ENCODE results near the gene BCAT1.

BCAT1 gene

GRCh38 chr12:24776861-24777260 lies 172.0 kb downstream of the BCAT1 start:
- DNase-seq (ENCODE audit: low spot score) = no peak

GRCh38 chr12:24775073-24775472 lies 173.8 kb downstream of the BCAT1 start:
- Histone ChIP-seq H3K4me3 (ENCODE audit: severe bottlenecking) (no peak overlapping the region), H3K9me3 (ENCODE audit: severe bottlenecking) (no peaks in the 10 kb centered on the region), H3K27me3 (ENCODE audit: insufficient read depth, poor library complexity, severe bottlenecking) (no peaks in the 10 kb centered on the region), H3K27ac (ENCODE audit: poor library complexity, severe bottlenecking) (no peak overlapping the region), H3K4me1 (ENCODE audit: insufficient read depth, poor library complexity, severe bottlenecking) (no peaks in the 10 kb centered on the region), H3K36me3 (ENCODE audit: low read depth) (no peaks in the 10 kb centered on the region)
- no peak for TF ChIP-seq CTCF (IDR thresholded peaks at IDR 0.05; ENCODE audit: poor library complexity, severe bottlenecking)
- ATAC-seq (ENCODE audit: low read depth) (no peak), DNase-seq (ENCODE audit: low spot score) (no peak)

More at GRCh38 chr12:24776861-24777260, 172.0 kb downstream of the BCAT1 start:
- no peak for TF ChIP-seq CTCF (IDR thresholded peaks at IDR 0.05; ENCODE audit: poor library complexity, severe bottlenecking)
- Histone ChIP-seq H3K27me3 (ENCODE audit: insufficient read depth, poor library complexity, severe bottlenecking) (no peaks in the 10 kb centered on the region), H3K9me3 (ENCODE audit: severe bottlenecking) (no peaks in the 10 kb centered on the region), H3K4me1 (ENCODE audit: insufficient read depth, poor library complexity, severe bottlenecking) (no peaks in the 10 kb centered on the region), H3K27ac (ENCODE audit: poor library complexity, severe bottlenecking) (no peak overlapping the region), H3K4me3 (ENCODE audit: severe bottlenecking) (no peak overlapping the region), H3K36me3 (ENCODE audit: low read depth) (no peaks in the 10 kb centered on the region)
- no peak for ATAC-seq (ENCODE audit: low read depth)

DNA sequence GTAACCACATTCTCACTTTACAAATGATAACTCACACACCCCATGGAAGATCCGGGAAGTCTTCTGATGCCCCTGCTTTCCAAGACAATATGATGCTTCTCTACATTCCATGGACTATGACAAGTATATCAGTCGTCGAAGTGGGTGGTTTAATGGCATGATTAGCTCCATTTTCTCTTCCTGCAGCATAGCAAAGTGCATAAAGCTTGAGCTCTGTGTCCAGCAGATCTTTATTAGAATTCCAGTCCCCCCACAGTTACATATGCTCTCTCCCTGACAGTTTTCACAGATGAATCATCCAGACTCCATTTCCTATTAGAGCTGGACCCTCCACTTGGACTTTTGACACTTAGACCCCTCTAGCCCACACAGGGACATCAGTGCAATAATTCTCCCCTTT lies 174.9 kb downstream of the BCAT1 start:
- Histone ChIP-seq H3K4me1 (ENCODE audit: insufficient read depth, poor library complexity, severe bottlenecking) (no peaks in the 10 kb centered on the region), H3K27ac (ENCODE audit: poor library complexity, severe bottlenecking) (no peak overlapping the region), H3K9me3 (ENCODE audit: severe bottlenecking) (no peaks in the 10 kb centered on the region), H3K4me3 (ENCODE audit: severe bottlenecking) (no peak overlapping the region), H3K27me3 (ENCODE audit: insufficient read depth, poor library complexity, severe bottlenecking) (no peaks in the 10 kb centered on the region), H3K36me3 (ENCODE audit: low read depth) (no peaks in the 10 kb centered on the region)
- DNase-seq (ENCODE audit: low spot score) = no peak
- no peak for ATAC-seq (ENCODE audit: low read depth)
- TF ChIP-seq CTCF (IDR thresholded peaks at IDR 0.05; ENCODE audit: poor library complexity, severe bottlenecking) = no peak

DNA sequence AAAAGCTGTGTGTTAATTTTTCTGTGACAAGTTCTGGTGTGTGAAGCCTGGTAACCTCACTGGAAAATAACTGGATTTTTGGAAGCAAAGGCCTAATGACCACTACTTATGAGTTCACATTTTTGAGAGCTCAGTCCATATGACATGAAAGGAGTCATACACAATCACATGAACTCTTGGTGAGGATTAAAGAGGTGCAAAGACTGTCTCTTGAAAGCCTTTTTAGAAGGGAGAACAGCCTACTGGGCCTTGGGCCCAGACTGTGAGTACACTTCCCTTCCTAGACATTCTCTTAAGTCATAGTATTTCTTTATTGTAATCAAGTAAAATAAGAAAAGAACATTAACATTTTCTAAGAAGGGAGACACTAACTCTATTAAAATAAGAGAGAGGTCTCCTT lies 176.1 kb downstream of the BCAT1 start:
- Histone ChIP-seq H3K27ac (ENCODE audit: poor library complexity, severe bottlenecking) (no peak overlapping the region), H3K4me1 (ENCODE audit: insufficient read depth, poor library complexity, severe bottlenecking) (no peaks in the 10 kb centered on the region), H3K4me3 (ENCODE audit: severe bottlenecking) (no peak overlapping the region), H3K27me3 (ENCODE audit: insufficient read depth, poor library complexity, severe bottlenecking) (no peaks in the 10 kb centered on the region), H3K9me3 (ENCODE audit: severe bottlenecking) (no peaks in the 10 kb centered on the region), H3K36me3 (ENCODE audit: low read depth) (no peaks in the 10 kb centered on the region)
- TF ChIP-seq CTCF (IDR thresholded peaks at IDR 0.05; ENCODE audit: poor library complexity, severe bottlenecking) = no peak
- no peak for DNase-seq (ENCODE audit: low spot score)
- no peak for ATAC-seq (ENCODE audit: low read depth)

- no peaks in the 10 kb centered on the region for H3K27me3 ChIP-seq (ENCODE audit: insufficient read depth, poor library complexity, severe bottlenecking)
- H3K9me3 ChIP-seq (ENCODE audit: severe bottlenecking) = no peaks in the 10 kb centered on the region
- ATAC-seq (ENCODE audit: low read depth) (no peak), DNase-seq (ENCODE audit: low spot score) (no peak)
- no peaks in the 10 kb centered on the region for H3K36me3 ChIP-seq (ENCODE audit: low read depth)
- no peaks in the 10 kb centered on the region for H3K4me1 ChIP-seq (ENCODE audit: insufficient read depth, poor library complexity, severe bottlenecking)
- no peak overlapping the region for H3K27ac ChIP-seq (ENCODE audit: poor library complexity, severe bottlenecking)
- no peak for TF ChIP-seq CTCF (IDR thresholded peaks at IDR 0.05; ENCODE audit: poor library complexity, severe bottlenecking)
- no peak overlapping the region for H3K4me3 ChIP-seq (ENCODE audit: severe bottlenecking)
Observed at GRCh38 chr12:24770821-24771220, 178.1 kb downstream of the BCAT1 start.

All from RWPE2 (cell line).